ENCODE measurements around the gene GASK1A. TPM values are rescaled to one million over a fixed set of nuclear protein-coding genes. Genes with fewer than 3 reads are reported as not detected.
"Not testable (repeated sequence)": the region's sequence is repeated elsewhere in the genome, so short reads cannot be mapped to it uniquely, and the experiment has no call there.

Gene GASK1A
- total and polyA plus RNA-seq, 2 of the 4 experiments (the other 2 are of a cell fraction) = 0.18 to 0.19 TPM

DNA sequence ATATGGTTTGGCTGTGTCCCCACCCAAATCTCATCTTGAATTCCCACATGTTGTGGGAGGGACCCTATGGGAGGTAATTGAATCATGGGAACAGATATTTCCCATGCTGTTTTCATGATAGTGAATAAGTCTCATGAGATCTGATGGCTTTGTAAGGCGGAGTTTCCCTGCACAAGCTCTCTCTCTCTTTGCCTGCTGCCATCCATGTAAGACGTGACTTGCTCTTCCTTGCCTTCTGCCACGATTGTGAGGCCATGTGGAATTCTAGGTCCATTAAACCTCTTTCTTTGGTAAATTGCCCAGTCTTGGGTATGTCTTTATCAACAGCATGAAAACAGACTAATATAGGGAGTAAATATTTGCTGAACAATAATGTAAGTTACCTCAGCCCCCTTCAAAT lies 4.2 kb upstream of the GASK1A start:
- H3K18ac ChIP-seq (ENCODE audit: low read depth, low read length); DNase-seq; H3K9me1 ChIP-seq (ENCODE audit: insufficient read depth, low read length); H4K5ac ChIP-seq (ENCODE audit: low read depth, low read length); H3K14ac ChIP-seq (replicated peaks; ENCODE audit: low read depth, low read length); H3K56ac ChIP-seq (ENCODE audit: extremely low read depth, insufficient read depth, low read length); H2AK5ac ChIP-seq (ENCODE audit: low read depth, low read length); POLR2A ChIA-PET (ENCODE audit: unreplicated experiment); H4K8ac ChIP-seq (ENCODE audit: low read depth in 2 of 2, low read length in 2 of 2); H3K79me1 ChIP-seq (ENCODE audit: low read depth in 1 of 2, low read length in 2 of 2); H2AFZ ChIP-seq (replicated peaks; ENCODE audit: low read length, poor library complexity); H4K91ac ChIP-seq (ENCODE audit: insufficient read depth, low read depth, low read length); intact Hi-C loops (cut with micrococcal nuclease); H3K9ac ChIP-seq (ENCODE audit: low read depth, low read length); H3K4me3 ChIP-seq (ENCODE audit: insufficient read depth, low read depth, low read length); H2BK5ac ChIP-seq (ENCODE audit: low read depth, low read length, poor library complexity, severe bottlenecking); ATAC-seq (ENCODE audit: low read depth); H3K27ac ChIP-seq (ENCODE audit: insufficient read depth, low read length); BruUV-seq (replicated peaks); H3K4ac ChIP-seq (ENCODE audit: low read depth, low read length); H3K23ac ChIP-seq (ENCODE audit: low read depth, low read length); H2BK20ac ChIP-seq (ENCODE audit: low read depth, low read length); H2BK120ac ChIP-seq (ENCODE audit: low read depth, low read length); H3K36me3 ChIP-seq (ENCODE audit: control insufficient read depth, insufficient read depth, low read length); H2BK15ac ChIP-seq (ENCODE audit: low read depth, low read length); H4K20me1 ChIP-seq (ENCODE audit: insufficient read depth, low read length); dilution Hi-C loops (cut with HindIII; ENCODE audit: low sequenced_read_pairs, unreplicated experiment); H2AK9ac ChIP-seq (replicated peaks; ENCODE audit: low read depth, low read length, poor library complexity); CTCF ChIA-PET; H3K4me1 ChIP-seq (ENCODE audit: control insufficient read depth, insufficient read depth, low read length); H3K4me2 ChIP-seq (ENCODE audit: low read depth, low read length): not testable (repeated sequence)
- H3K27me3 ChIP-seq (ENCODE audit: control insufficient read depth, insufficient read depth, low read length) = peaks cover 19% of the 10 kb centered on the region
- WGBS, 2 experiments (ENCODE audit: extremely low coverage in 2 of 2, insufficient read length in 1 of 2) = 43% methylated on average over 2 of the region's 3 CpGs; no CpG with 5 or more reads in 1 of the 2 experiments
- peaks cover 13% of the 10 kb centered on the region for H3K9me3 ChIP-seq (ENCODE audit: control insufficient read depth, insufficient read depth, low read length)
- in situ Hi-C loops (cut with MboI; ENCODE audit: low sequenced_read_pairs) = loop anchor here (25.0 kb wide), 1 partner anchor 1212 kb away; no protein-coding TSS in a partner anchor

Measured in IMR-90 (cell line).